ENCODE measurements around the gene TRAF7. TPM values are rescaled to one million over a fixed set of nuclear protein-coding genes. Genes with fewer than 3 reads are reported as not detected.

Gene TRAF7
- total RNA-seq, 1 donor from 2014 or later = 78.1 TPM

DNA sequence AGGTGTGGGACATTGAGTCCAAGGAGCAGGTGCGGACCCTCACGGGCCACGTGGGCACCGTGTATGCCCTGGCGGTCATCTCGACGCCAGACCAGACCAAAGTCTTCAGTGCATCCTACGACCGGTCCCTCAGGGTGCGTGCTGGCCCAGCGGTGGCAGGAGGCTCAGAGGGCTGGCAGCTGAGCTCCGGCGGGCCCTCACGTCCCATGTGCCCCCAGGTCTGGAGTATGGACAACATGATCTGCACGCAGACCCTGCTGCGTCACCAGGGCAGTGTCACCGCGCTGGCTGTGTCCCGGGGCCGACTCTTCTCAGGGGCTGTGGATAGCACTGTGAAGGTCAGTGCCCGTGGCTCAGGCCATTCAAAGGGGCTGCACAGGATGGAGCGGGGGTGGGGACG, 20.5 kb downstream of the TRAF7 start:
- Mint-ChIP-seq H3K27ac (ENCODE audit: unreplicated experiment) (no peak overlapping the region), H3K4me1 (ENCODE audit: unreplicated experiment) (no peaks in the 10 kb centered on the region), H3K9me3 (ENCODE audit: unreplicated experiment) (no peaks in the 10 kb centered on the region), H3K4me3 (ENCODE audit: unreplicated experiment) (no peak overlapping the region), H3K27me3 (ENCODE audit: unreplicated experiment) (no peaks in the 10 kb centered on the region), H3K36me3 (ENCODE audit: unreplicated experiment) (peaks cover 19% of the 10 kb centered on the region)
- DNase-seq (ENCODE audit: extremely low spot score, unreplicated experiment) = no peak
- TF ChIP-seq, protein P1, sequence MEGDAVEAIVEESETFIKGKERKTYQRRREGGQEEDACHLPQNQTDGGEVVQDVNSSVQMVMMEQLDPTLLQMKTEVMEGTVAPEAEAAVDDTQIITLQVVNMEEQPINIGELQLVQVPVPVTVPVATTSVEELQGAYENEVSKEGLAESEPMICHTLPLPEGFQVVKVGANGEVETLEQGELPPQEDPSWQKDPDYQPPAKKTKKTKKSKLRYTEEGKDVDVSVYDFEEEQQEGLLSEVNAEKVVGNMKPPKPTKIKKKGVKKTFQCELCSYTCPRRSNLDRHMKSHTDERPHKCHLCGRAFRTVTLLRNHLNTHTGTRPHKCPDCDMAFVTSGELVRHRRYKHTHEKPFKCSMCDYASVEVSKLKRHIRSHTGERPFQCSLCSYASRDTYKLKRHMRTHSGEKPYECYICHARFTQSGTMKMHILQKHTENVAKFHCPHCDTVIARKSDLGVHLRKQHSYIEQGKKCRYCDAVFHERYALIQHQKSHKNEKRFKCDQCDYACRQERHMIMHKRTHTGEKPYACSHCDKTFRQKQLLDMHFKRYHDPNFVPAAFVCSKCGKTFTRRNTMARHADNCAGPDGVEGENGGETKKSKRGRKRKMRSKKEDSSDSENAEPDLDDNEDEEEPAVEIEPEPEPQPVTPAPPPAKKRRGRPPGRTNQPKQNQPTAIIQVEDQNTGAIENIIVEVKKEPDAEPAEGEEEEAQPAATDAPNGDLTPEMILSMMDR (IDR thresholded peaks at IDR 0.05) = no peak

DNA sequence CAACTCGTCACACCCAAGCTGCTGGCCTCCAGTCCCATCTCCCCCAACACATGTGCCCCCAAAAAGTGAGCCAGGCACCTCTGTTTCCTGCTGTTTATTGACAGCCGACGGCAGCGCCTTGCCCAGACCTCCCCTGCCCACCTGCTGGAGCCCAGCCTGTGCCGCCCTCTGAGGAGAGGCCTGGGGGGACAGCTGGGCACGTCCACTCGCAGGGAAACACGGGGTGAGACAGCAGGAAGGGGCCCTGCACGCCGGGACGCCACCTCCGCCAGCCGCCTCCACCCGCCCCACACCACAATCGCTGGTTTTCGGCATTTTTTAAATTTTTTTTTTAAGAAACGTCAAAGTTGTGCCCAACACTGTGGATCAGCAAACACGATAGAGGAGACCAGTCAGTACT, 21.5 kb downstream of the TRAF7 start:
- Mint-ChIP-seq H3K27ac (ENCODE audit: unreplicated experiment) (no peak overlapping the region), H3K27me3 (ENCODE audit: unreplicated experiment) (no peaks in the 10 kb centered on the region), H3K36me3 (ENCODE audit: unreplicated experiment) (peaks cover 18% of the 10 kb centered on the region), H3K9me3 (ENCODE audit: unreplicated experiment) (no peaks in the 10 kb centered on the region), H3K4me3 (ENCODE audit: unreplicated experiment) (no peak overlapping the region), H3K4me1 (ENCODE audit: unreplicated experiment) (no peaks in the 10 kb centered on the region)
- TF ChIP-seq, protein P1 (IDR thresholded peaks at IDR 0.05) = no peak
- no peak for DNase-seq (ENCODE audit: extremely low spot score, unreplicated experiment)

DNA sequence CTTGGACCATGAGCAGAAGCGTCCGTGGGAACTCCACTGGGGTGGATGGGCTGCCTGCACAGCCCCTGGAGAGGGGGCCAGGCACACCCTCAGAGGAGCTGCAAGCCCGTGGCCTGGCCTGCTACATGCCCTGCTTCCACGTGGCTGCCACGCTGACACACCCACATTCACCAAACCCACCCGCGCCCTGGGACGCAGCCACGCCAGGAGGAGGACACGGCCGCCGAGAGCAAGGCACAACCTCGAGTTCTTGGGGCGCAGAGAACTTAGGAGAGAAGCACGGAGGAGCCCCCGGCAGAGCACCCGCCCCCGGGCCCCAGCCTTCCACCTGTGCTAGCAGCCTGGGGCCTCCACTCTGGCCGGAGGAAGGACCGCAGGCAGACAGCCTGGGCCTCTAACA, 22.0 kb downstream of the TRAF7 start:
- H3K36me3 Mint-ChIP-seq (ENCODE audit: unreplicated experiment) = peaks cover 18% of the 10 kb centered on the region
- DNase-seq (ENCODE audit: extremely low spot score, unreplicated experiment) = no peak
- H3K4me3 Mint-ChIP-seq (ENCODE audit: unreplicated experiment) = no peak overlapping the region
- no peak overlapping the region for H3K27ac Mint-ChIP-seq (ENCODE audit: unreplicated experiment)
- H3K9me3 Mint-ChIP-seq (ENCODE audit: unreplicated experiment) = no peaks in the 10 kb centered on the region
- H3K27me3 Mint-ChIP-seq (ENCODE audit: unreplicated experiment) = no peaks in the 10 kb centered on the region
- TF ChIP-seq, protein P1 (IDR thresholded peaks at IDR 0.05) = no peak
- no peaks in the 10 kb centered on the region for H3K4me1 Mint-ChIP-seq (ENCODE audit: unreplicated experiment)

DNA sequence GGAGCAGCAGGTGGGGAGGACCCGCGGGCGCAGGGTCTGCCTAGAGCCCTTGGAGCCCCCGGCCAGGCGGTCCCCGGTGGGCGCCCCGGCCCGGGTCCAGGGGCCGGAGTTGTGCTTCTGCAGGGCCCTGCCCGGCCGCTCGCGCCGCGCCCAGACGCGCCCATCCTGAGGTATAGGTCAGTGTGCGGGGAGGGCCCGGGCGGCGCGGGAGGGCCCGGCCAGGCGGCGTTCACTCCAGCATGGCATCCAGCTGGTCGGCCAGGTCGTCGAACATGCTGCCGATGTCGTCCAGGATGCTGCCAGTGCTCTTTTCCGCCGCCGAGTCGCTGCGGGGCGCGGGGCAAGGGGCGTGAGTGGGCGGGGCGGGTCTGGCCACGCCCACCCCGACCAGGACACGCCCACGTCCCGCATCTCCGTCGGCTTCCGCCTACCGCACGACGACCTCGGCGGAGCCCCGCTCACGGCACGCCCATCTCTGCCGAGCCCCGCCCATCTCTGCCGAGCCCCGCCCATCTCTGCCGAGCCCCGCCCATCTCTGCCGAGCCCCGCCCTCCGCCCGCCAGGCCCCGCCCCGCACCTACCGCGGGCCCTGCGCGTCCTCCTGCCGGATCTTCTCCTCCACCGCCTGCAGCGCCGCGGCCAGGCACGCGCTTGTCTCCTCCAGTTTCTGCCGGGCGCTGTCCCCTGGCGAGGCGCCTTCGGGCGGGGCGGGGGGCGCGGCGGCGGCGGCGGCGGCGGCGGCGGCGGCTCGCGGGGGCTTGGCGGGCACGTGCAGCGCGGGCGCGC, 22.9 kb downstream of the TRAF7 start:
- DNase-seq (ENCODE audit: extremely low spot score, unreplicated experiment) = no peak
- Mint-ChIP-seq H3K27me3 (ENCODE audit: unreplicated experiment) (no peaks in the 10 kb centered on the region), H3K9me3 (ENCODE audit: unreplicated experiment) (no peaks in the 10 kb centered on the region), H3K4me3 (ENCODE audit: unreplicated experiment) (no peak overlapping the region), H3K27ac (ENCODE audit: unreplicated experiment) (no peak overlapping the region), H3K4me1 (ENCODE audit: unreplicated experiment) (no peaks in the 10 kb centered on the region), H3K36me3 (ENCODE audit: unreplicated experiment) (peaks cover 17% of the 10 kb centered on the region)
- TF ChIP-seq, protein P1 (IDR thresholded peaks at IDR 0.05) = no peak

DNA sequence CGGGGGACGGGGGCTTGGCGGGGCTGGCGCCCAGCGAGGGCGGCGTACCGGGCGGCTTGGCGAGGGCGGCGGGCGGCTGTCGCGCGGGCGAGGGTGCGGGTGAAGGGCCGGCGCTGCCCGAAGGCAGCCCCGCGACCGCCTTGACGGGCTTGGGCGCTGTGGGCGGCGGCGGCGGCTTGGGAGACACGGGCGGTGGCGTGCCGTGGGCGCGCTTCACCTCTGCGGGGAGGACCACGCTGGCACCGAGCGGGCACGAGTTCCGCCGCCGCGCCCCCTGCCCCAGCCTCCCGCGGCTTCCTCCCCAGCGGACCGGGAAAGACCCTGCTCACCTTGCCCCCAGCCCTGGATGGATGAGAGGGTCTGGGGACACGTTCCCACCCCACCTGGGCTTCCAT, 23.5 kb downstream of the TRAF7 start:
- TF ChIP-seq, protein P1 (IDR thresholded peaks at IDR 0.05) = no peak
- no peaks in the 10 kb centered on the region for H3K4me1 Mint-ChIP-seq (ENCODE audit: unreplicated experiment)
- H3K27ac Mint-ChIP-seq (ENCODE audit: unreplicated experiment) = no peak overlapping the region
- H3K27me3 Mint-ChIP-seq (ENCODE audit: unreplicated experiment) = no peaks in the 10 kb centered on the region
- peaks cover 13% of the 10 kb centered on the region for H3K36me3 Mint-ChIP-seq (ENCODE audit: unreplicated experiment)
- no peak for DNase-seq (ENCODE audit: extremely low spot score, unreplicated experiment)
- no peaks in the 10 kb centered on the region for H3K9me3 Mint-ChIP-seq (ENCODE audit: unreplicated experiment)
- no peak overlapping the region for H3K4me3 Mint-ChIP-seq (ENCODE audit: unreplicated experiment)

Measured in osteocyte (in vitro differentiated cells).